Gastrocnemius medialis (tissue), 4 donors: ENCODE data around the gene TMEM130.

ENCODE experiments used
- POLR2A ChIP-seq, 2 donors: fragments of 450-650 bp; IDR thresholded peaks; one replicate each; pipeline ENCODE4 v1.6.1; 2017; ENCODE audit warnings: antibody characterized with exemption in 2 of 2, mild to moderate bottlenecking in 2 of 2, moderate library complexity in 2 of 2
- TF ChIP-seq, protein P1 (sequence below), 5 experiments: fragments of 450-650 bp in 3 of 5; fragments of 200-600 bp in 2 of 5; sonication (generic) in 2 of 5; IDR thresholded peaks in 4 of 5; conservative IDR thresholded peaks in 1 of 5; 1 replicate in 4 of 5; 2 replicates in 1 of 5; pipeline ENCODE4 v1.5.1; 2016 to 2019; ENCODE audit warnings: antibody characterized with exemption in 5 of 5, mild to moderate bottlenecking in 3 of 5, moderate library complexity in 3 of 5

DNA sequence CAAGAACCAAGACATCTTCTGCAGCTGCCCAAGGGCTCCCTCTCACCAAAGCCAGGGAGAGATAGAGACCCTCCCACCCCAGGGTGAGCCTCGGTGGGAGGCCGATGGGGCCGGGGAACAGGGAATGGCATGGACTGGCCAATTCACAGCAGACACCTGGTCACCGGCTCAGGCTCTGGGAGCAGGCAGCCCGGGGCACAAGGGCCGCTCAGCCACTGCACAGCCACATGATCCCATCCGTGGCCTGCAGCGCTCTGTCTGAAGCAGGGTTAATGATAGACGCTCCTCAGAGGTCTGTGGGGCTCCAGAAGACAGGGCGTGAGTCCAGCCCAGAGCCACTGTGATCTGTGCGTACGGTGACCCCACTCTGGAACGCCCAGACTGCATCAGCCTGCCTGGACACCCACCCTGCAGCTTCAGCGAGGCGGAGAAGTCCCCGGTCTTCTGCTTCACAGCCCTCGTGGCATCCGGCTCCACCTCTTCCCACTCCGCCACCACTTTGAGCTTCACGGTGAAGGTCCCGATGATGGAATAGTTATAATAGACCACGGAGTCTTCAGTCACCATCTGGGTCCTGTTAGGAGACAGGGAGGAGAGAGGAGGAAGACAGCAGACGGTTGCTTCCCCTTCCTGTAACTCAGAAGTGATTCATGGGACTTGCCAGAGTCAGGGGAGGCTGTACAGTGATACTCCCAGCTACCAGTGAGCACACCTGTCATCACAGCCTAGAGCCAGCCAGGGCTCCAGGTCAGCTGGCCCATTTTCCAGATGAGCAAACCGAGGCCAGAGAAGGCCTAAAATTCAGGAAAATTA is 14.0 kb downstream of the TMEM130 start:
- TF ChIP-seq, protein P1, sequence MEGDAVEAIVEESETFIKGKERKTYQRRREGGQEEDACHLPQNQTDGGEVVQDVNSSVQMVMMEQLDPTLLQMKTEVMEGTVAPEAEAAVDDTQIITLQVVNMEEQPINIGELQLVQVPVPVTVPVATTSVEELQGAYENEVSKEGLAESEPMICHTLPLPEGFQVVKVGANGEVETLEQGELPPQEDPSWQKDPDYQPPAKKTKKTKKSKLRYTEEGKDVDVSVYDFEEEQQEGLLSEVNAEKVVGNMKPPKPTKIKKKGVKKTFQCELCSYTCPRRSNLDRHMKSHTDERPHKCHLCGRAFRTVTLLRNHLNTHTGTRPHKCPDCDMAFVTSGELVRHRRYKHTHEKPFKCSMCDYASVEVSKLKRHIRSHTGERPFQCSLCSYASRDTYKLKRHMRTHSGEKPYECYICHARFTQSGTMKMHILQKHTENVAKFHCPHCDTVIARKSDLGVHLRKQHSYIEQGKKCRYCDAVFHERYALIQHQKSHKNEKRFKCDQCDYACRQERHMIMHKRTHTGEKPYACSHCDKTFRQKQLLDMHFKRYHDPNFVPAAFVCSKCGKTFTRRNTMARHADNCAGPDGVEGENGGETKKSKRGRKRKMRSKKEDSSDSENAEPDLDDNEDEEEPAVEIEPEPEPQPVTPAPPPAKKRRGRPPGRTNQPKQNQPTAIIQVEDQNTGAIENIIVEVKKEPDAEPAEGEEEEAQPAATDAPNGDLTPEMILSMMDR (IDR thresholded peaks at IDR 0.05 in 4 of 5, conservative IDR thresholded peaks at IDR 0.05 in 1 of 5) = no peak
- TF ChIP-seq POLR2A (IDR thresholded peaks at IDR 0.05) = no peak
